IMR-90 (cell line): ENCODE data around the gene DPH7.

Experiments used
- SMC3 ChIP-seq: fragments of 150-350 bp; IDR thresholded peaks from 2 replicates; pipeline ENCODE4 v1.6.1; 2016; ENCODE audit warnings: low read depth, mild to moderate bottlenecking, antibody characterized with exemption, low read length, moderate library complexity
- TF ChIP-seq, protein P1 (sequence below): conservative IDR thresholded peaks from 2 replicates; pipeline ENCODE4 v1.5.1; 2012; ENCODE audit warnings: mild to moderate bottlenecking, low read depth, low read length, improper control_type of control experiment

DNA sequence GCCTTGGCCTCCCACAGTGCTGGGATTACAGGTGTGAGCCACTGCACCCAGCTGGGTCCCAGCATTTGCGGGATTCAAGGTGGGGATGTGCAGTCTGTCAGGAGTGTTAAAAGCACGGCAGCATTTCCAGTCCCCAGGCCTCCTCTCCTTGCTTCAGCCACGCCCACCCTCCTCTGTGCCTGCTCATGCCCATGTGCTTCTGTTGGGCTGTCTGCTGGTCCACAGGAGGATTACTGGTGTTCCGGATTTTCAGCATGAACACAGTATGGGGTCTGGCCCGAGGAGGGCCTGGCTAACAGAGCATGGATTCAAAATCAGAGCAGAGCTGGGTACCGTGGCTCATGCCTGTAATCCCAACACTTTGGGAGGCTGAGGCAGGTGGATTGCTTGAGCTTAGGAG is 32.2 kb upstream of the DPH7 start:
- TF ChIP-seq, protein P1, sequence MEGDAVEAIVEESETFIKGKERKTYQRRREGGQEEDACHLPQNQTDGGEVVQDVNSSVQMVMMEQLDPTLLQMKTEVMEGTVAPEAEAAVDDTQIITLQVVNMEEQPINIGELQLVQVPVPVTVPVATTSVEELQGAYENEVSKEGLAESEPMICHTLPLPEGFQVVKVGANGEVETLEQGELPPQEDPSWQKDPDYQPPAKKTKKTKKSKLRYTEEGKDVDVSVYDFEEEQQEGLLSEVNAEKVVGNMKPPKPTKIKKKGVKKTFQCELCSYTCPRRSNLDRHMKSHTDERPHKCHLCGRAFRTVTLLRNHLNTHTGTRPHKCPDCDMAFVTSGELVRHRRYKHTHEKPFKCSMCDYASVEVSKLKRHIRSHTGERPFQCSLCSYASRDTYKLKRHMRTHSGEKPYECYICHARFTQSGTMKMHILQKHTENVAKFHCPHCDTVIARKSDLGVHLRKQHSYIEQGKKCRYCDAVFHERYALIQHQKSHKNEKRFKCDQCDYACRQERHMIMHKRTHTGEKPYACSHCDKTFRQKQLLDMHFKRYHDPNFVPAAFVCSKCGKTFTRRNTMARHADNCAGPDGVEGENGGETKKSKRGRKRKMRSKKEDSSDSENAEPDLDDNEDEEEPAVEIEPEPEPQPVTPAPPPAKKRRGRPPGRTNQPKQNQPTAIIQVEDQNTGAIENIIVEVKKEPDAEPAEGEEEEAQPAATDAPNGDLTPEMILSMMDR: no peak
- TF ChIP-seq SMC3: no peak
